Measurements from ENCODE around the gene LITAFD.
"Not testable (repeated sequence)": the region's sequence is repeated elsewhere in the genome, so short reads cannot be mapped to it uniquely, and the experiment has no call there.

The LITAFD gene

DNA sequence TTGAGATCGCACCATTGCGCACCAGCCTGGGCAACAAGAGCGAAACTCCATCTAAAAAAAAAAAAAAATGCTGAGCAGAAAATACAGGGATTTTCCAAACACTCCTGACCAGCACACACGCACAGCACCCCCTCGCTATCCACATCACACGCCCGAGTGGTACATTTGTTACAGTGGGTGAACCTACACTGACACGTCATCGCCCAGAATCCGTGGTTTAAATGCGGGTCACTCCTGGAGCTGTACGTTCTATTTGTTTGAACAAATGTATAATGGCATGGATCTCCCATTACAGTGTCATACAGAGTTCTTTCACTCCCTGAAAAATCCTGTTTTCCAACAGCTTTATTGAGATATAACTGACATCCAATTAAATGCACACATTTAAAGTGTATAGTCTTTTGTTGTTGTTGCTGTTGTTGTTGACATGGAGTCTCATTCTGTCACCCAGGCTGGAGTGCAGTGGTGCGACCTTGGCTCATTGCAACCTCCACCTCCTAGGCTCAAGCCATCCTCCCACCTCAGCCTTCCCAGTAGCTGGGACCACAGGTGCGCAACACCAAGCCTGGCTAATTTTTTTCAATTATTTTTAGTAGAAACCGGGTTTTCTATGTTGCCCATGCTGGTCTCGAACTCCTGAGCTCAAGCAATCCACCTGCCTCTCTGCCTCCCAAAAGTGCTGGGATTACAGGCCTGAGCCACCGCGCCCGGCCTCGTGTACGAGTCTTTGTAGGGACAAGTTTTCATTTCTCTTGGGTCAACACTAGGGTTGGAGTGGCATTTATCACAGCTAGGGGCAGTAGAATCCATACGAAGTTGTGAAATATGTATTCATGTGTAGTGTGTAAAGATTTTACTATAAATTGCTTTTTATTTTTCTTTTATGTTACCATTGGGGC, 8.9 kb upstream of the LITAFD start:
- Histone ChIP-seq H3K4me3 (ENCODE audit: insufficient read depth, low read depth, low read length, poor library complexity, severe bottlenecking) (no peak overlapping the region), H3K27me3 (replicated peaks; ENCODE audit: control insufficient read depth, insufficient read depth, low read length, poor library complexity, severe bottlenecking) (no peaks in the 10 kb centered on the region), H3K36me3 (ENCODE audit: control insufficient read depth, insufficient read depth, low read length) (no peaks in the 10 kb centered on the region), H3K9me3 (ENCODE audit: control insufficient read depth, low read length) (no peaks in the 10 kb centered on the region), H3K4me1 (ENCODE audit: control insufficient read depth, insufficient read depth, low read length, poor library complexity, severe bottlenecking) (peaks cover 2% of the 10 kb centered on the region), H3K27ac (ENCODE audit: insufficient read depth, low read length, poor library complexity, severe bottlenecking) (no peak overlapping the region)
- no peak for DNase-seq

- H3K9me3 ChIP-seq (ENCODE audit: control insufficient read depth, low read length); DNase-seq; H3K27me3 ChIP-seq (replicated peaks; ENCODE audit: control insufficient read depth, insufficient read depth, low read length, poor library complexity, severe bottlenecking); H3K27ac ChIP-seq (ENCODE audit: insufficient read depth, low read length, poor library complexity, severe bottlenecking); H3K36me3 ChIP-seq (ENCODE audit: control insufficient read depth, insufficient read depth, low read length); H3K4me1 ChIP-seq (ENCODE audit: control insufficient read depth, insufficient read depth, low read length, poor library complexity, severe bottlenecking); H3K4me3 ChIP-seq (ENCODE audit: insufficient read depth, low read depth, low read length, poor library complexity, severe bottlenecking): not testable (repeated sequence)
Measured at GRCh38 chr16:8873866-8874195, 8.3 kb upstream of the LITAFD start.

DNA sequence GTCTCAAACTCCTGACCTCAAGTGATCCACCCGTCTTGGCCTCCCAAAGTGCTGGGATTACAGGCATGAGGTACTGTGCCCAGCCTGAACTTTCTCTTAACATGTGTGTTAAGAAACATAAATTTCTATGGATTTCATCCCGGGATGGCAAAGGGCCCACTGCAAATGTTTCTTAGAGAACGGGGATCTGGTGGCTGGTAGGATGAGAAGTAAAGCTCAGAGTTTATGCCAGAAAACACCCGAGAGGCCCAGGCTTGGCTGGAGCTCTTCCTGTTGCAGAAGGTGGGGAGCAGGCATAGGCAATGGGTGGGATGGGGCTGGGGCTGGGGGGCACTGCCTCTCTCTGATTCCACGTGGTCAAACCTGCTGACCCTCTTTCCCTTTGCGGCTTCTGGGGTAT, 7.8 kb upstream of the LITAFD start:
- no peaks in the 10 kb centered on the region for H3K27me3 ChIP-seq (replicated peaks; ENCODE audit: control insufficient read depth, insufficient read depth, low read length, poor library complexity, severe bottlenecking)
- DNase-seq, result no peak
- H3K4me1 ChIP-seq (ENCODE audit: control insufficient read depth, insufficient read depth, low read length, poor library complexity, severe bottlenecking), result peaks cover 2% of the 10 kb centered on the region
- H3K9me3 ChIP-seq (ENCODE audit: control insufficient read depth, low read length), result no peaks in the 10 kb centered on the region
- H3K4me3 ChIP-seq (ENCODE audit: insufficient read depth, low read depth, low read length, poor library complexity, severe bottlenecking), result no peak overlapping the region
- H3K36me3 ChIP-seq (ENCODE audit: control insufficient read depth, insufficient read depth, low read length), result no peaks in the 10 kb centered on the region
- no peak overlapping the region for H3K27ac ChIP-seq (ENCODE audit: insufficient read depth, low read length, poor library complexity, severe bottlenecking)

GRCh38 chr16:8875317-8875716, 6.8 kb upstream of the LITAFD start:
- not testable (repeated sequence) for H3K4me1 ChIP-seq (ENCODE audit: control insufficient read depth, insufficient read depth, low read length, poor library complexity, severe bottlenecking); H3K4me3 ChIP-seq (ENCODE audit: insufficient read depth, low read depth, low read length, poor library complexity, severe bottlenecking); H3K27me3 ChIP-seq (replicated peaks; ENCODE audit: control insufficient read depth, insufficient read depth, low read length, poor library complexity, severe bottlenecking); H3K27ac ChIP-seq (ENCODE audit: insufficient read depth, low read length, poor library complexity, severe bottlenecking); H3K9me3 ChIP-seq (ENCODE audit: control insufficient read depth, low read length); DNase-seq; H3K36me3 ChIP-seq (ENCODE audit: control insufficient read depth, insufficient read depth, low read length)

DNA sequence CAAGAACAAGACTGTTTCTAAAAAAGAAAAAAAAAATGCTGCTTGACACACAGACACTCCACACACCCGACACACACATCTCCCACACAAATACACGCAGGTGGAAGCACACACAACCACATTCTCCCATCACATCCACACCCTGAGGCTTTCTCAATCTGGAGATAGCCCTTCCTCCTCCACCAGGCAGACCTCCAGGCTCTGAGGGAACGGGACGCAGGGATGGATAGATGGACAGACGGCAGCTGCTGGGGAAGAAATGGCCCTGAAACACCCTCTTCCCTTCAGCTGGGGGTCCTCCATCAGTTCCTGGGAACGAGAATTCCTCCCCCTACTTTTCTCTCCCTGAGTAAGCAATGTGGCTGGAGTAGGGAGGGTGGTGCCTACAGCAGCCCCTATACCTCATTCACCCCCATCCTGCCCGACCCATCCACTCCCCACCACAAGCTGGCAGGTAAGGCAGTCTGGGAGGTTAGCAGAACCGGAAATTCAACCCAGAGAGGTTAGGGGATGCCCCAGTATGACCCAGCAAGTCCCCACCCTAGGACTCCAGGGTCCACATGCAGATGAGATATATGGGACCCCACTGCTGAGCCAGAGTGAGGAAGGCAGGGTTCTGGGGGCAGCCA, 4.1 kb upstream of the LITAFD start:
- Histone ChIP-seq H3K36me3 (ENCODE audit: control insufficient read depth, insufficient read depth, low read length) (no peaks in the 10 kb centered on the region), H3K4me3 (ENCODE audit: insufficient read depth, low read depth, low read length, poor library complexity, severe bottlenecking) (no peak overlapping the region), H3K9me3 (ENCODE audit: control insufficient read depth, low read length) (no peaks in the 10 kb centered on the region), H3K27me3 (replicated peaks; ENCODE audit: control insufficient read depth, insufficient read depth, low read length, poor library complexity, severe bottlenecking) (no peaks in the 10 kb centered on the region), H3K27ac (ENCODE audit: insufficient read depth, low read length, poor library complexity, severe bottlenecking) (no peak overlapping the region), H3K4me1 (ENCODE audit: control insufficient read depth, insufficient read depth, low read length, poor library complexity, severe bottlenecking) (peaks cover 3% of the 10 kb centered on the region)
- no peak for DNase-seq

GRCh38 chr16:8878523-8878911, 3.6 kb upstream of the LITAFD start:
- H3K4me1 ChIP-seq (ENCODE audit: control insufficient read depth, insufficient read depth, low read length, poor library complexity, severe bottlenecking), result peaks cover 3% of the 10 kb centered on the region
- no peaks in the 10 kb centered on the region for H3K27me3 ChIP-seq (replicated peaks; ENCODE audit: control insufficient read depth, insufficient read depth, low read length, poor library complexity, severe bottlenecking)
- no peaks in the 10 kb centered on the region for H3K36me3 ChIP-seq (ENCODE audit: control insufficient read depth, insufficient read depth, low read length)
- no peak overlapping the region for H3K27ac ChIP-seq (ENCODE audit: insufficient read depth, low read length, poor library complexity, severe bottlenecking)
- no peak for DNase-seq
- H3K9me3 ChIP-seq (ENCODE audit: control insufficient read depth, low read length), result no peaks in the 10 kb centered on the region
- no peak overlapping the region for H3K4me3 ChIP-seq (ENCODE audit: insufficient read depth, low read depth, low read length, poor library complexity, severe bottlenecking)

- H3K4me1 ChIP-seq (ENCODE audit: control insufficient read depth, insufficient read depth, low read length, poor library complexity, severe bottlenecking), result peaks cover 3% of the 10 kb centered on the region
- no peak for DNase-seq
- no peak overlapping the region for H3K4me3 ChIP-seq (ENCODE audit: insufficient read depth, low read depth, low read length, poor library complexity, severe bottlenecking)
- no peaks in the 10 kb centered on the region for H3K9me3 ChIP-seq (ENCODE audit: control insufficient read depth, low read length)
- H3K27ac ChIP-seq (ENCODE audit: insufficient read depth, low read length, poor library complexity, severe bottlenecking), result no peak overlapping the region
- H3K36me3 ChIP-seq (ENCODE audit: control insufficient read depth, insufficient read depth, low read length), result no peaks in the 10 kb centered on the region
- H3K27me3 ChIP-seq (replicated peaks; ENCODE audit: control insufficient read depth, insufficient read depth, low read length, poor library complexity, severe bottlenecking), result no peaks in the 10 kb centered on the region
Measured at GRCh38 chr16:8880839-8881510, 1.2 kb upstream of the LITAFD start.

DNA sequence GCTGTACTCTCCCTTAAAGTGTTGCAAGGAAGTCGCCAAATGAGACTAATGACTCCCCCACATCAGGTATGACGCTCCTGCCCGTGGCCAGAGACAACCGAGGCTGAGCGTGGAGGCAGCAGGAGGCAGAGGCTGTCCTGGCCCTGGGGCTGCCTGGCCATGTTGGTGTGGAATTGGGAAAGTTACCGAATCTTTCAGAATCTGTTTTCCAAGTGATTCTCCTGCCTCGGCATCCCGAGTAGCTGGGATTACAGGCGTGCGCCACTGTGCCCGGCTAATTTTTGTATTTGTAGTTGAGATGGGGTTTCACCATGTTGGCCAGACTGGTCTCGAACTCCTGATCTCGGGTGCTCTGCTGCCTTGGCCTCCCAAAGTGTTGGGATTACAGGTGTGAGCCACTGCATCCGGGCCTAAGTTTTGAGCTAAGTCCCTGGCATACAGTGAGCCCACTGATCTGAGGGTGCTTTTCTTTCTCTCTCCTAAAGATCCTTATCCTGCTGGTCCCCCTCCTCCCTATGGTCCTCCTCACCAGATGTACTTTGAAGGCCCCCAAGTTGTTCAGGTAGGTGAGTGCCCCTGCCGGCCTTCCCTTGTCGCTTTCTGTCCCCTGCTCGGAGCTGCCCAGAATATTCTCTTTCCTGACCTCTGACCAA, 700 bp downstream of the LITAFD start:
- Histone ChIP-seq H3K4me3 (ENCODE audit: insufficient read depth, low read depth, low read length, poor library complexity, severe bottlenecking) (no peak overlapping the region), H3K4me1 (ENCODE audit: control insufficient read depth, insufficient read depth, low read length, poor library complexity, severe bottlenecking) (peaks cover 3% of the 10 kb centered on the region)

DNA sequence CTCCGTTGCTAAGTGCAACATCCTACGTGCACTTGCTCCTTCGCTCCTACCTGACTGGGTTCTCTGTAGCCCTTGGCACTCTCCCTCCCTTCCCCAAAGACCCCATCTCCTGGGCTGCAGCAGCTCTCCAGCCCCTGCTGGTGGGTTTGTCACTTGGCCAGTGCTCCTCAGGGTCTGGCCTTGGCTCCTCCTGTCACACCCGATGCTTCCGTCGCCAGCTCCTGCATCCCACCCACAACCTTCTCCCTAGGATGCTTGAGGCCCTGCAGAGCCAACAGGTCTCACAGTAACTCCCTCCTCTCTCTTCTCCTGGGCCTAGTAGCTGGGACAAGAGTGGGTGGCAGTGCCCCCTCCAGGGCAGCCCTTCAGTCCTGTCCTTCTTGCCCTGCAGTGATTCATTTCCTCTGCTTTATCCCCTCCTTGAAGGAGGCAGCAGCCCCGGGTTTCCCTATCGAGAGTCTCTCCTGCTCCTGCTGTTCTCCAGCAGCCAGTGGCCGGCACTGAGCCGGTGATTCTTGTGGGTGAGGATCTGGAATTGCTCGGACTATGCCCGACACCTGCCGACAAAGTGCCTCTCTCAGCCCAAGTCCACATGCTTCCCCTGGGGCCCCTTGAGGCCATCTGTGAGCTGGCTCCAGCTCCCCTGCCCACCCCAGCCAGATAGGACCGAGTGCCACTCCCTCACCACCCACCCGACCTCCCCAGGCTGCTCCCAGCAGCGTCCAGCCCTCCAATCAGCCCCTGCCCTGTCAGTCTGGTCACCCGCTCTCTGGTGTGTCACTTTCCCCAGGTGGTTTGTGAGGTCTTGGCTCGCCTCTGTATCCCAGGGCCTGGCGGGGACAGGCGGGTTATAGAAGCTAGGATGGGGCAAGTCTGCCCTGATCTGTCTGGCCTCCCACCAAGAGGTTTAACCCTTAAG, 3.8 kb downstream of the LITAFD start:
- Histone ChIP-seq H3K4me1 (ENCODE audit: control insufficient read depth, insufficient read depth, low read length, poor library complexity, severe bottlenecking) (no peaks in the 10 kb centered on the region), H3K36me3 (ENCODE audit: control insufficient read depth, insufficient read depth, low read length) (peaks cover 5% of the 10 kb centered on the region), H3K27ac (ENCODE audit: insufficient read depth, low read length, poor library complexity, severe bottlenecking) (no peak overlapping the region), H3K27me3 (replicated peaks; ENCODE audit: control insufficient read depth, insufficient read depth, low read length, poor library complexity, severe bottlenecking) (no peaks in the 10 kb centered on the region), H3K9me3 (ENCODE audit: control insufficient read depth, low read length) (no peaks in the 10 kb centered on the region), H3K4me3 (ENCODE audit: insufficient read depth, low read depth, low read length, poor library complexity, severe bottlenecking) (no peak overlapping the region)
- DNase-seq, result no peak

More for the DNA sequence above, 700 bp downstream of the LITAFD start:
- Histone ChIP-seq H3K9me3 (ENCODE audit: control insufficient read depth, low read length) (no peaks in the 10 kb centered on the region), H3K27ac (ENCODE audit: insufficient read depth, low read length, poor library complexity, severe bottlenecking) (no peak overlapping the region), H3K36me3 (ENCODE audit: control insufficient read depth, insufficient read depth, low read length) (no peaks in the 10 kb centered on the region), H3K27me3 (replicated peaks; ENCODE audit: control insufficient read depth, insufficient read depth, low read length, poor library complexity, severe bottlenecking) (no peaks in the 10 kb centered on the region)
- DNase-seq, result no peak

Measured in effector memory CD4-positive, alpha-beta T cell (primary cell).